HL-60 (cell line): Measurements from ENCODE around the gene S100A5.

Source experiments
- DNase-seq, 2 experiments: peaks; one replicate each; pipeline ENCODE4 v3.0.0-alpha.2; 2010 to 2020; ENCODE audit warnings: low read depth in 1 of 2, low spot score in 1 of 2
- H3K27ac ChIP-seq: fragments of 250-450 bp; sonication (Bioruptor Pico); replicated peaks from 2 replicates; pipeline ENCODE4 v1.5.1; 2020; ENCODE audit warnings: mild to moderate bottlenecking, moderate library complexity
- H3K27me3 ChIP-seq: fragments of 250-450 bp; sonication (Bioruptor Pico); 2 replicates; pipeline ENCODE4 v1.5.1; 2021; ENCODE audit warnings: mild to moderate bottlenecking, moderate library complexity; ENCODE audit not compliant: insufficient read depth, poor library complexity, severe bottlenecking
- H3K4me3 ChIP-seq: replicated peaks from 2 replicates; pipeline ENCODE4 v1.5.1; 2011; ENCODE audit warnings: mild to moderate bottlenecking, control low read depth, low read length; ENCODE audit not compliant: insufficient read depth
- GABPA ChIP-seq: IDR thresholded peaks from 2 replicates; pipeline ENCODE4 v1.6.1; 2012; ENCODE audit warnings: low read depth
- POLR2AphosphoS5 ChIP-seq: IDR thresholded peaks from 2 replicates; pipeline ENCODE4 v1.6.1; 2012; ENCODE audit warnings: low read depth
- SPI1 ChIP-seq: IDR thresholded peaks from 2 replicates; pipeline ENCODE4 v1.6.1; 2012; ENCODE audit warnings: low read depth, mild to moderate bottlenecking, borderline replicate concordance
- TF ChIP-seq, protein P1 (sequence below): IDR thresholded peaks from one replicate; pipeline ENCODE4 v1.5.1; 2011; ENCODE audit warnings: low read length, control low read depth, inconsistent platforms; ENCODE audit not compliant: insufficient read depth
- TF ChIP-seq, protein P2 (sequence below): IDR thresholded peaks from 2 replicates; pipeline ENCODE4 v1.6.1; 2012; ENCODE audit warnings: low read depth; ENCODE audit not compliant: insufficient replicate concordance

Gene S100A5

DNA sequence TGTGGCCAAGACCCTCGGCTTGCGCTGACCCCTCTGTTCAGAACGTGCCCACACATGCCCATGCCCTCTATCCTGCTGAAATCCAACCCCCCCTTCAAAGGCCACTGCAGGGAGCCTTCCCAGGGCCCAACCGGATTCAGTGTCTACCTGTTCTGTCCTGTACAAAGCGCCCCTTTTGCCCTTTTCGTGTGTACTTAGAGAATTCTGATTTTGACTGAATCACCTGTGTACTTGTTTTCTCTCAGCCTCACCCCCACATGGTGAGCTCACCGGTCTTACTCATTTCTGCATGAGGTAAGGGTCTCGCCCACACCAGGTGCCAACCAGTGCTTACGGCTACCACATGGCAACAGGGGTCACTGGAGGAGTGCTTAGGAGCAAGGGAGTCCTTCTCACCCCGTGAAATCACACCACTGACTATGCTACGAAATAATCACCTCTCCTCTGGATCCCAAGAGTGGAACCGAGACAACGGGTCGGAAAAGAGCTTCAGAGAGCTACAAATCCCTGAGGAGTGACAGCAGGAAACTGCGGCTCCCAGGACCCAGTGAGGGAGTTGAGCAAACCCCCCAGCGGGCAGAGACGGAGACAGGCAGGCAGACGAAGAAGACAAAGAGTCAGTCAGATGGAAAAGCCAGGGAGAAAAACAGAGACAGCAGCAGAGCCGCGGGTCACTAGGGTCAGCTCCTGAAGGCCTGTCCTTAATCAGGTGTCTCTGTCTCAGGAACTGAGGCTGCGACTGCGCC, 27.1 kb upstream of the S100A5 start:
- Histone ChIP-seq H3K27ac (peak overlapping the region; percentile 79), H3K27me3 (no peaks in the 10 kb centered on the region), H3K4me3 (no peak overlapping the region)
- TF ChIP-seq, protein P1, sequence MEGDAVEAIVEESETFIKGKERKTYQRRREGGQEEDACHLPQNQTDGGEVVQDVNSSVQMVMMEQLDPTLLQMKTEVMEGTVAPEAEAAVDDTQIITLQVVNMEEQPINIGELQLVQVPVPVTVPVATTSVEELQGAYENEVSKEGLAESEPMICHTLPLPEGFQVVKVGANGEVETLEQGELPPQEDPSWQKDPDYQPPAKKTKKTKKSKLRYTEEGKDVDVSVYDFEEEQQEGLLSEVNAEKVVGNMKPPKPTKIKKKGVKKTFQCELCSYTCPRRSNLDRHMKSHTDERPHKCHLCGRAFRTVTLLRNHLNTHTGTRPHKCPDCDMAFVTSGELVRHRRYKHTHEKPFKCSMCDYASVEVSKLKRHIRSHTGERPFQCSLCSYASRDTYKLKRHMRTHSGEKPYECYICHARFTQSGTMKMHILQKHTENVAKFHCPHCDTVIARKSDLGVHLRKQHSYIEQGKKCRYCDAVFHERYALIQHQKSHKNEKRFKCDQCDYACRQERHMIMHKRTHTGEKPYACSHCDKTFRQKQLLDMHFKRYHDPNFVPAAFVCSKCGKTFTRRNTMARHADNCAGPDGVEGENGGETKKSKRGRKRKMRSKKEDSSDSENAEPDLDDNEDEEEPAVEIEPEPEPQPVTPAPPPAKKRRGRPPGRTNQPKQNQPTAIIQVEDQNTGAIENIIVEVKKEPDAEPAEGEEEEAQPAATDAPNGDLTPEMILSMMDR = no peak
- no peak for TF ChIP-seq GABPA
- DNase-seq = no peak

DNA sequence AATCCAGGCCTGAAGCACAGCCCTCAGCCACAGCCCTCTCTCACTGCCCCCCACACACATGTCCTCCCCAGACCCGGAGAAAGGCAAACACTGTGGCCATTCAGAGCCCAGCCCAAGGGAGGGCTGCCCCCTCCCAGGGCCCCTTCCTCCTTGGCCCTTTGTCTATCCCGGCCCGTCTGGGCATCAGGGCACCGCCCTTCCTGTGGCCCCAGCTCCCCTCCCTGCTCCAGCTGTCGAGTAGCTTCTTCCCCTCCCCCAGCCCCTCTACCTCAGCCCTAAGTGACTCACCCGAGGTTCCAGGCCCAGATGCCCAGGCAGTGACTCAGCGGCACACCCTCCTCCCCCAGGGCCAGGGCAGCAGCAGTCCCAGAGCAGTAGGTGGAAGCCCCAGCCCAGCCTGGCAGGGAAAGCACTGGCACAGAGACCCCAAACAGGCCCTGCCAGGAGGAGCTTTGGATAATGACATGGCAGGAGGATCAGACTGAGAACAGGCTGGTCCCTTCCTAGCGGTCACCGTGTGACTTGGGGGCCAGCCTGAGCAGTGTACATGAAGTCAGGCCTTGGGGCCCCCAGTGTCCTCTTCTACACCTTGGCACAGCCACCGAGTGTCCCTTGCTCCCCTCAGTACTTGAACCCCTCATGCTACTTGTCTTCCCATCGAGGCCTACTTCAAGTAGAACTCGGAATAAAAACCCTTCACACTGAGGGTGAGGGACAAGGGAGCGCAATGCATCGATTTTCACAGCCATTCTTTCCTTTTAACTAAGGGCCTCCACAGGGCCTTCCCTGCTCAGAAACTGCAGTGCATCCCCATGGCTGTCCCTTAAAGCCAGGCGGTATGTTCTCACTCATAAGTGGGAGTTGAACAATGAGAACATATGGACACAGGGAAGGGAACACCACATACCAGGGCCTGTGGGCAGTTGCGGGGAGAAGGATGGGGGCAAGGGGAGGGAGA, 26.0 kb upstream of the S100A5 start:
- DNase-seq = peak; percentile 97
- no peak overlapping the region for H3K4me3 ChIP-seq
- peak overlapping the region; percentile 79 for H3K27ac ChIP-seq
- TF ChIP-seq POLR2AphosphoS5 (peak; percentile 82), SPI1 (0 out of 2 replicates have a peak, but pooled peaks have one; percentile 10)
- TF ChIP-seq, protein P2, sequence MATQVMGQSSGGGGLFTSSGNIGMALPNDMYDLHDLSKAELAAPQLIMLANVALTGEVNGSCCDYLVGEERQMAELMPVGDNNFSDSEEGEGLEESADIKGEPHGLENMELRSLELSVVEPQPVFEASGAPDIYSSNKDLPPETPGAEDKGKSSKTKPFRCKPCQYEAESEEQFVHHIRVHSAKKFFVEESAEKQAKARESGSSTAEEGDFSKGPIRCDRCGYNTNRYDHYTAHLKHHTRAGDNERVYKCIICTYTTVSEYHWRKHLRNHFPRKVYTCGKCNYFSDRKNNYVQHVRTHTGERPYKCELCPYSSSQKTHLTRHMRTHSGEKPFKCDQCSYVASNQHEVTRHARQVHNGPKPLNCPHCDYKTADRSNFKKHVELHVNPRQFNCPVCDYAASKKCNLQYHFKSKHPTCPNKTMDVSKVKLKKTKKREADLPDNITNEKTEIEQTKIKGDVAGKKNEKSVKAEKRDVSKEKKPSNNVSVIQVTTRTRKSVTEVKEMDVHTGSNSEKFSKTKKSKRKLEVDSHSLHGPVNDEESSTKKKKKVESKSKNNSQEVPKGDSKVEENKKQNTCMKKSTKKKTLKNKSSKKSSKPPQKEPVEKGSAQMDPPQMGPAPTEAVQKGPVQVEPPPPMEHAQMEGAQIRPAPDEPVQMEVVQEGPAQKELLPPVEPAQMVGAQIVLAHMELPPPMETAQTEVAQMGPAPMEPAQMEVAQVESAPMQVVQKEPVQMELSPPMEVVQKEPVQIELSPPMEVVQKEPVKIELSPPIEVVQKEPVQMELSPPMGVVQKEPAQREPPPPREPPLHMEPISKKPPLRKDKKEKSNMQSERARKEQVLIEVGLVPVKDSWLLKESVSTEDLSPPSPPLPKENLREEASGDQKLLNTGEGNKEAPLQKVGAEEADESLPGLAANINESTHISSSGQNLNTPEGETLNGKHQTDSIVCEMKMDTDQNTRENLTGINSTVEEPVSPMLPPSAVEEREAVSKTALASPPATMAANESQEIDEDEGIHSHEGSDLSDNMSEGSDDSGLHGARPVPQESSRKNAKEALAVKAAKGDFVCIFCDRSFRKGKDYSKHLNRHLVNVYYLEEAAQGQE = no peak
- no peaks in the 10 kb centered on the region for H3K27me3 ChIP-seq

DNA sequence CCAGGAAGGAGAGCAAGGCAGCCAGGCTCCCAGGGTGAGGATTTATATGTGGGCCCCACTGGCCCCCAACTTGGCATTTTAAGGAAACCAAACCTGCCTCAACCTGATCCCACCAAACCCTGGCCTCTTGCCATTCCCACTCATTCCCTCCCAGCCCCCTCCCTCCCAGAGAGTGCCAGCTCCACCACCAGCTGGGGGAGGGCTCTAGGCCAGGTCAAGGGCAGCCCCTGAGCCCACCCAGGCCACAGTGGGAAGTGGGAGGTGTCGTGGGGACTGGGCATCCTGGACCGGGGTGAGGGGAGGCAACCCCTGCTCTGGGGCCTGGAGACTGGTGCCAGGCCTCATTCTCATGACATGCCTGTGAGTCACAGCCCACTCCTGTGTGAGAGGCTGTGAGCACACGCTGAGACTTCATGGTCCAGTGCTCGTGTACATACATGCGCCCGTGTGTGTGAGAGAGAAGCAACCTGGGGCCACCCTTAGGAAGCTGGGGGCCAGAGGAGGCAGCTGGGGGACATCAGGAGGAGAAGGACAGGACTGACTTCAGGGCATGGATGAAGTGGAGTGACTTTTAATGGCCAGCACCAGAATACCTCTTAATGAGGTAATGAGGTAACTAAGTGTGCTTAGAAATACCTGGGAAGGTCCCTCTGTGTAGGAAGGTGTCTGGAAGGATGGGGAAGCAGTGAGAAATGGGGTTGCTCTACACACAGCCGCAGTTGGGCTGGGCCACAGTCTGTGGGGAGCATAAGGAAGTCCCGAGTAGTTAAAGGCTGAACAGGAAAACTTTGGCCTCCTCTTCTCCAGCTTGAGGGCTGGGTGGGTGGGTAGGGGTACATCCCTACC, 25.0 kb upstream of the S100A5 start, which contains the start of gene S100A2:
TSS of gene S100A2 (minus strand) at position 316 of the 846 bp plus-strand sequence. CDS start 1,967 bp downstream, outside the sequence.
- H3K27me3 ChIP-seq = no peaks in the 10 kb centered on the region
- DNase-seq = peak; percentile 55 to 70
- TF ChIP-seq, protein P1 = no peak
- TF ChIP-seq POLR2AphosphoS5 (no peak), SPI1 (no peak), GABPA (no peak)
- TF ChIP-seq, protein P2 = no peak
- no peak within 1 kb of the TSS for H3K4me3 ChIP-seq
- peak within 1 kb of the TSS; percentile 79 for H3K27ac ChIP-seq
